ENCODE results near the gene HMGCL. TPM values are rescaled to one million over a fixed set of nuclear protein-coding genes. Genes with fewer than 3 reads are reported as not detected.

Gene HMGCL
- total RNA-seq, 1 donor from 2014 or later = 30.7 TPM

- peak within 1 kb of the TSS; percentile 84 for H3K4me3 Mint-ChIP-seq
- peaks cover 36% of the 10 kb centered on the region for H3K4me1 Mint-ChIP-seq
- peak within 1 kb of the TSS; percentile 87 for H3K27ac Mint-ChIP-seq
- no peaks in the 10 kb centered on the region for H3K27me3 Mint-ChIP-seq
- intact Hi-C loops (cut with micrococcal nuclease) = loop anchor here (1.0 to 2.0 kb wide), 8 partner anchors 20 to 96 kb away; partner anchors contain the start of genes HMGCL and PNRC2
- H3K36me3 Mint-ChIP-seq (ENCODE audit: low read depth) = peaks cover 26% of the 10 kb centered on the region
- DNase-seq (peak; percentile 92), ATAC-seq (ENCODE audit: low read depth) (peak; percentile 97)
- CTCF ChIA-PET = interaction anchor here (1.4 to 3.5 kb wide), 4 partner anchors 40 to 96 kb away, joined by 3 to 23 read pairs (median 13); no protein-coding TSS in a partner anchor
- POLR2A ChIA-PET = interaction anchor here (0.6 to 3.4 kb wide), 6 partner anchors 20 to 79 kb away, joined by 3 to 20 read pairs (median 14); partner anchors contain the start of gene CNR2
- no peak for TF ChIP-seq CTCF (IDR thresholded peaks at IDR 0.05)
- H3K9me3 Mint-ChIP-seq = no peaks in the 10 kb centered on the region
Measured at GRCh38 chr1:23867895-23868556, 42.8 kb upstream of the HMGCL start, which contains the start of gene FUCA1. TSS of gene FUCA1 (minus strand) at chr1:23868290. CDS start at chr1:23868286, 4 bp downstream.

- H3K36me3 Mint-ChIP-seq (ENCODE audit: low read depth) = peaks cover 27% of the 10 kb centered on the region
- ATAC-seq (ENCODE audit: low read depth) (no peak), DNase-seq (no peak)
- intact Hi-C loops (cut with micrococcal nuclease) = no loop called here
- ChIA-PET CTCF (interaction anchor here (1.4 to 3.5 kb wide), 3 partner anchors 49 to 96 kb away, joined by 3 to 23 read pairs (median 21); no protein-coding TSS in a partner anchor), POLR2A (interaction anchor here (3.4 kb wide), 3 partner anchors 41 to 49 kb away, joined by 13 to 17 read pairs (median 15); partner anchors contain the start of gene CNR2)
- TF ChIP-seq CTCF (IDR thresholded peaks at IDR 0.05) = no peak
- peak overlapping the region; percentile 84 for H3K4me3 Mint-ChIP-seq
- no peaks in the 10 kb centered on the region for H3K27me3 Mint-ChIP-seq
- H3K9me3 Mint-ChIP-seq = no peaks in the 10 kb centered on the region
- H3K4me1 Mint-ChIP-seq = peaks cover 36% of the 10 kb centered on the region
- H3K27ac Mint-ChIP-seq = no peak overlapping the region
Measured at GRCh38 chr1:23867542-23867894, 42.3 kb upstream of the HMGCL start.

- Mint-ChIP-seq H3K4me1 (peaks cover 32% of the 10 kb centered on the region), H3K4me3 (no peak overlapping the region), H3K9me3 (no peaks in the 10 kb centered on the region), H3K27ac (no peak overlapping the region), H3K27me3 (no peaks in the 10 kb centered on the region), H3K36me3 (ENCODE audit: low read depth) (peaks cover 29% of the 10 kb centered on the region)
- intact Hi-C loops (cut with micrococcal nuclease) = no loop called here
- ATAC-seq (ENCODE audit: low read depth) = no peak
- TF ChIP-seq CTCF (IDR thresholded peaks at IDR 0.05) = no peak
- POLR2A ChIA-PET = interaction anchor here (1.4 kb wide), 1 partner anchor 40 kb away, joined by 3 read pairs; the partner anchor contains the start of gene HMGCL
- CTCF ChIA-PET = interaction anchor here (1.1 kb wide), 1 partner anchor 55 kb away, joined by 3 read pairs; no protein-coding TSS in a partner anchor
- DNase-seq = no peak
Measured at GRCh38 chr1:23865543-23865930, 40.3 kb upstream of the HMGCL start.

GRCh38 chr1:23864801-23865542 lies 39.7 kb upstream of the HMGCL start:
- intact Hi-C loops (cut with micrococcal nuclease) = no loop called here
- CTCF ChIA-PET = no interaction called here
- no peak for ATAC-seq (ENCODE audit: low read depth)
- no peaks in the 10 kb centered on the region for H3K9me3 Mint-ChIP-seq
- peaks cover 29% of the 10 kb centered on the region for H3K4me1 Mint-ChIP-seq
- H3K36me3 Mint-ChIP-seq (ENCODE audit: low read depth) = peaks cover 31% of the 10 kb centered on the region
- no peak overlapping the region for H3K4me3 Mint-ChIP-seq
- POLR2A ChIA-PET = interaction anchor here (1.4 kb wide), 1 partner anchor 40 kb away, joined by 3 read pairs; the partner anchor contains the start of gene HMGCL
- H3K27ac Mint-ChIP-seq = no peak overlapping the region
- H3K27me3 Mint-ChIP-seq = no peaks in the 10 kb centered on the region
- no peak for DNase-seq
- no peak for TF ChIP-seq CTCF (IDR thresholded peaks at IDR 0.05)

- no peak for ATAC-seq (ENCODE audit: low read depth)
- H3K36me3 Mint-ChIP-seq (ENCODE audit: low read depth) = peaks cover 50% of the 10 kb centered on the region
- ChIA-PET CTCF (no interaction called here), POLR2A (no interaction called here)
- H3K27me3 Mint-ChIP-seq = no peaks in the 10 kb centered on the region
- no peaks in the 10 kb centered on the region for H3K9me3 Mint-ChIP-seq
- H3K4me3 Mint-ChIP-seq = no peak overlapping the region
- H3K27ac Mint-ChIP-seq = no peak overlapping the region
- no peak for DNase-seq
- TF ChIP-seq CTCF (IDR thresholded peaks at IDR 0.05) = no peak
- intact Hi-C loops (cut with micrococcal nuclease) = no loop called here
- H3K4me1 Mint-ChIP-seq = peaks cover 15% of the 10 kb centered on the region
Measured at GRCh38 chr1:23862640-23863039, 37.4 kb upstream of the HMGCL start.
